Ovary (tissue), 9 donors: ENCODE measurements around the gene KYNU. TPM values are rescaled to one million over a fixed set of nuclear protein-coding genes. Genes with fewer than 3 reads are reported as not detected.
"Not testable (repeated sequence)": the region's sequence is repeated elsewhere in the genome, so short reads cannot be mapped to it uniquely, and the experiment has no call there.

Experiments
- DNase-seq, 5 donors: peaks; one replicate each; pipeline ENCODE4 v3.0.0-alpha.2; 2019 to 2020
- H3K27ac ChIP-seq, 2 donors: fragments of 200-600 bp; one replicate each; pipeline versions ENCODE4 v1.5.1 to v1.8.0; 2019 to 2022
- H3K27me3 ChIP-seq: fragments of 200-600 bp; one replicate; pipeline ENCODE4 v1.8.0; 2022
- H3K36me3 ChIP-seq: fragments of 200-600 bp; sonication (generic); one replicate; pipeline ENCODE4 v1.5.1; 2019
- H3K4me1 ChIP-seq: one replicate; pipeline ENCODE4 v1.8.1; 2013; ENCODE audit warnings: mild to moderate bottlenecking, moderate library complexity; ENCODE audit not compliant: insufficient read depth
- H3K4me3 ChIP-seq: fragments of 200-600 bp; sonication (generic); one replicate; pipeline ENCODE4 v1.5.1; 2017
- H3K9me3 ChIP-seq, 2 donors: fragments of 200-600 bp in 1 of 2; sonication (generic) in 1 of 2; one replicate each; pipeline versions ENCODE4 v1.5.1 to v1.8.1; 2013 to 2019; ENCODE audit warnings: mild to moderate bottlenecking in 1 of 2, moderate library complexity in 1 of 2
- CTCF ChIP-seq, 3 donors: fragments of 450-650 bp in 2 of 3; fragments of 200-600 bp in 1 of 3; IDR thresholded peaks; one replicate each; pipeline versions ENCODE4 v1.5.1 to v1.8.0; 2016 to 2022; ENCODE audit warnings: antibody characterized with exemption in 3 of 3, mild to moderate bottlenecking in 1 of 3
- EP300 ChIP-seq: sonication (generic); formaldehyde crosslinking; IDR thresholded peaks from one replicate; pipeline ENCODE4 v1.6.1; 2017; ENCODE audit warnings: antibody characterized with exemption
- POLR2A ChIP-seq: fragments of 450-650 bp; IDR thresholded peaks from one replicate; pipeline ENCODE4 v1.6.1; 2017; ENCODE audit warnings: antibody characterized with exemption, mild to moderate bottlenecking, moderate library complexity
- WGBS, 3 donors: extraction: QIAGEN DNeasy Blood & Tissue Kit in 1 of 3; methylation state at CpG; one replicate each; pipeline versions ENCODE4 v1.1.5 to v1.1.7; 2013 to 2017; 5-methylcytosine and 5-hydroxymethylcytosine counted together
- intact Hi-C, 4 donors: fragments of 100-400 bp; cut with DNase I; formaldehyde crosslinking; loops; one replicate each; pipeline versions ENCODE4 v1.11.0 to v1.15.1; 2022 to 2023
- polyA plus RNA-seq, 2 donors: library from polyadenylated mRNA; stranded (reverse); fragments of 200-250 nt in 1 of 2; fragments of 350-450 nt in 1 of 2; fragmentation: Illumina TruSeq in 1 of 2; extraction: RNeasy Lipid Tissue Mini Kit (QIAGEN cat#74804) in 1 of 2; gene quantifications; one replicate each; pipeline ENCODE4 v1.2.3, GENCODE V29; 2013 to 2014
- total RNA-seq, 7 donors: library from RNA; depleted of rRNA in 2 of 7; stranded (reverse); fragments of >200 nt in 2 of 7; fragmentation: NEBNext Ultra II Directional in 3 of 7; extraction: Animal tissue kit (Norgen Biotek cat#: 25700) in 3 of 7; gene quantifications; one replicate each; pipeline versions ENCODE4 v1.1.0 to v1.2.4, GENCODE V29; 2016 to 2023
- donor health status: DM: no; HTN: no; CAD: no; lungs with moderate emphysema.
- donor health status: DM: no; HTN: no; CAD: no.
- donor health status: Bipolar disorder and iron deficiency.
- donor health status: DM: yes; HTN: yes; CAD: no.
- donor health status: DM: no; HTN: no; CAD: no.
- donor health status: DM: yes; HTN: yes; CAD: no.

Gene KYNU
- total and polyA plus RNA-seq, 9 donors = 0.40 to 3.2 (median 0.74) TPM

- DNase-seq = no peak
- H3K27ac ChIP-seq = no peak overlapping the region
- intact Hi-C loops = no loop called here
- H3K4me3 ChIP-seq = no peak overlapping the region
- 88 to 90% (median 90%) methylated on average over 1 of the region's 1 CpG for WGBS, 3 donors
- H3K4me1 ChIP-seq = no peaks in the 10 kb centered on the region
- TF ChIP-seq EP300 (no peak), CTCF (IDR thresholded peaks at IDR 0.05) (no peak), POLR2A (no peak)
- H3K27me3 ChIP-seq = no peaks in the 10 kb centered on the region
- no peaks in the 10 kb centered on the region for H3K36me3 ChIP-seq
- no peaks in the 10 kb centered on the region for H3K9me3 ChIP-seq
Observed at GRCh38 chr2:142946941-142947340, 69.5 kb downstream of the KYNU start.

GRCh38 chr2:142948723-142949122 lies 71.3 kb downstream of the KYNU start:
- H3K36me3 ChIP-seq, H3K27me3 ChIP-seq, H3K27ac ChIP-seq, H3K4me3 ChIP-seq, DNase-seq, intact Hi-C loops, H3K9me3 ChIP-seq, H3K4me1 ChIP-seq: not testable (repeated sequence)
- WGBS, 3 donors = 67 to 78% (median 67%) methylated on average over 2 of the region's 2 CpGs

- H3K4me3 ChIP-seq, H3K9me3 ChIP-seq, H3K36me3 ChIP-seq, H3K4me1 ChIP-seq, H3K27ac ChIP-seq, intact Hi-C loops, DNase-seq, H3K27me3 ChIP-seq: not testable (repeated sequence)
- 88 to 100% (median 94%) methylated on average over 2 of the region's 2 CpGs for WGBS, 3 donors
Observed at GRCh38 chr2:142950323-142950722, 72.9 kb downstream of the KYNU start.

- no peak overlapping the region for H3K4me3 ChIP-seq
- no peak for DNase-seq
- H3K4me1 ChIP-seq = no peaks in the 10 kb centered on the region
- H3K27me3 ChIP-seq = no peaks in the 10 kb centered on the region
- no peaks in the 10 kb centered on the region for H3K36me3 ChIP-seq
- intact Hi-C loops = no loop called here
- TF ChIP-seq POLR2A (no peak), EP300 (no peak), CTCF (IDR thresholded peaks at IDR 0.05) (no peak)
- H3K27ac ChIP-seq = no peak overlapping the region
- no peaks in the 10 kb centered on the region for H3K9me3 ChIP-seq
Observed at GRCh38 chr2:142951190-142952007, 73.9 kb downstream of the KYNU start.

- Histone ChIP-seq H3K4me3 (no peak overlapping the region), H3K9me3 (no peaks in the 10 kb centered on the region)
- WGBS, 3 donors = 79 to 84% (median 79%) methylated on average over 3 of the region's 3 CpGs
Observed at GRCh38 chr2:142952018-142952417, 74.6 kb downstream of the KYNU start.

More at GRCh38 chr2:142952018-142952417, 74.6 kb downstream of the KYNU start:
- H3K27me3 ChIP-seq = no peaks in the 10 kb centered on the region
- H3K4me1 ChIP-seq = no peaks in the 10 kb centered on the region
- no peaks in the 10 kb centered on the region for H3K36me3 ChIP-seq
- no peak for TF ChIP-seq CTCF (IDR thresholded peaks at IDR 0.05)
- no peak for TF ChIP-seq POLR2A
- TF ChIP-seq EP300 = no peak
- H3K27ac ChIP-seq = no peak overlapping the region
- DNase-seq = no peak
- intact Hi-C loops = no loop called here
